Coronary artery (tissue), 2 donors: ENCODE results near the gene TAS2R8.

Experiments used
- DNase-seq: peaks from one replicate; pipeline ENCODE4 v3.0.0-alpha.2; 2017; ENCODE audit warnings: low spot score
- H3K27ac ChIP-seq, 2 donors: fragments of 200-600 bp; sonication (generic); one replicate each; pipeline ENCODE4 v1.5.1; 2016 to 2019
- H3K4me3 ChIP-seq: fragments of 200-600 bp; sonication (generic); 2 replicates; pipeline ENCODE4 v1.5.1; 2016; ENCODE audit warnings: mild to moderate bottlenecking, moderate library complexity
- CTCF ChIP-seq: fragments of 200-600 bp; sonication (generic); IDR thresholded peaks from one replicate; pipeline ENCODE4 v1.5.1; 2019; ENCODE audit warnings: antibody characterized with exemption

TAS2R8 gene

GRCh38 chr12:10842862-10843261, 35.8 kb upstream of the TAS2R8 start:
- no peak for TF ChIP-seq CTCF
- no peak for DNase-seq
- no peak overlapping the region for H3K27ac ChIP-seq

DNA sequence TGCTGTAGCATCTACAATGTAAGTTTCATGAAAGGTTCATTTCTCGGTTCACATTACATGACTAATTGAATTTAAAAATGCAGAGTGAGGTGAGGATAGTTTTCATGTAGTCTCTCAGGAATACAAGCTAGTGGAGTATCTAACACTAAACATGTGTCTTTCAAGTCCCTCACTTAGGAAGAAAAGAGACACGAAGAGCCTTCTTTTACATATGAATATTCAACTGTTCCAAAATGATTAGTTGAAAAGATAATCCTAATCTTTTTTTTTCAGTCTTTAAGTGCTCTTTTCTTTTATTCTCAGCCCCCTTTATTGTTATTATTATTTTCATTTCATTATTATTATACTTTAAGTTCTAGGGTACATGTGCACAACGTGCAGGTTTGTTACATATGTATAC, 31.4 kb upstream of the TAS2R8 start:
- Histone ChIP-seq H3K4me3 (no peak overlapping the region), H3K27ac (no peak overlapping the region)
- no peak for TF ChIP-seq CTCF
- no peak for DNase-seq

More at GRCh38 chr12:10842862-10843261, 35.8 kb upstream of the TAS2R8 start:
- H3K4me3 ChIP-seq = no peak overlapping the region

- DNase-seq = no peak
- TF ChIP-seq CTCF = no peak
- no peak overlapping the region for H3K4me3 ChIP-seq
- no peak overlapping the region for H3K27ac ChIP-seq
Observed at GRCh38 chr12:10829994-10830393, 22.9 kb upstream of the TAS2R8 start.

GRCh38 chr12:10826258-10826657, 19.2 kb upstream of the TAS2R8 start, which contains the start of gene TAS2R10:
Gene TAS2R10 (minus strand): TSS chr12:10826358. CDS start chr12:10826269, 89 bp downstream.
- Histone ChIP-seq H3K27ac (no peak within 1 kb of the TSS), H3K4me3 (no peak within 1 kb of the TSS)
- TF ChIP-seq CTCF = no peak
- DNase-seq = no peak

- H3K4me3 ChIP-seq = no peak overlapping the region
- no peak for TF ChIP-seq CTCF
- DNase-seq = no peak
- H3K27ac ChIP-seq = no peak overlapping the region
Observed at GRCh38 chr12:10824957-10825356, 17.9 kb upstream of the TAS2R8 start.

DNA sequence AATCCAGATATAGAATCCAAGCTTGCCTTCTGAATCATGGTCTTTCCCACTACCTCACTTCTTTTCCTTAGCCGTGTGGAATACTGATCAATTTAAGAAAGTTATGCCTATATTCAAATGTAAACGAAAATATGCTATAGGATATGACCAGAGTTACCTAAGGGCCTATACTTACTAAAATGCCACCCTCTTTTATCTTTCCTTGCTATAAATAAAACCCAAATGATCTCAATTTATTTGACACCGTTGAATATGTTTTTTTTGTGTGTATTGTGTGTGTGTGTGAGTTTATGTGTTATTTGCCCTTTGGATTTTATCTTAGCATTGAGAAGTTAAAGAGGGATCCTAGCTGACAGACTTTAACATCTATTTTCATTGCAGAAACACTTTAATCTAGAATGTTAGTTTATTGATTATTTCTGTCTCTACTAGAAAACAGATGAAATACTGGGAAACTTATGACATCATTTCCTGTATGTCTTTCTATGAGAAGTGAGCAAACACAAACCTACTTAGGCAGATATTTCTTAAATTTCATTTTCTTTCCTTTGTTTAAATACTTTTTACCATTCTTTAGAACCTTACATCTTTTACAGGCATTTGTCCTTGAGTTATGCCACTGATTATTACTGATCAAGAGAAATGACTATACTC, 4.9 kb upstream of the TAS2R8 start:
- Histone ChIP-seq H3K27ac (no peak overlapping the region), H3K4me3 (no peak overlapping the region)
- no peak for DNase-seq
- no peak for TF ChIP-seq CTCF

DNA sequence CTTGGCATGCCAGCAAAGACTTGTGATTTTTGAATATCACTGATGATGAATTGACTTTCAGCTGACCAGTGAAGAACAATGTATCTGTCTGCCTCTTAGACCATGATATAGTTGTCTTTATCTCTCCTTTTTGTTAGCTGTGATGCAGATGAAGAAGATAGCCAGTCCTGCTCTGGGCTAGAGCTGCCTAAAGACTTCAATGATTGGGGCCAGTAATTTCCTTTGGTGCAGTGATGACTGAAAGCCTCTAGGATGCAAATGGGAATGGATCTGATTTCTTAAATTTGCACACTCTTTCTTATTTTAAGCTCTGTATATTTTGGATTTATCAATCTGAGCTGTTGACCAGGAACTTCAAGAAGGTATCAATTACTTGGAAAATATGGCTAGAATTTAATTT, 3.0 kb upstream of the TAS2R8 start, which contains the start of gene TAS2R9:
Gene TAS2R9 (minus strand): TSS at position 101 of the 400 bp plus-strand sequence. CDS start 93 bp downstream, at position 8.
- DNase-seq = no peak
- TF ChIP-seq CTCF = no peak
- Histone ChIP-seq H3K4me3 (no peak within 1 kb of the TSS), H3K27ac (no peak within 1 kb of the TSS)
